Fibroblast of skin of right biceps (primary cell): ENCODE measurements around the gene SPARC.

Experiments
- DNase-seq: peaks from one replicate; pipeline ENCODE4 v3.0.0-alpha.2; 2013

The SPARC gene, protein sequence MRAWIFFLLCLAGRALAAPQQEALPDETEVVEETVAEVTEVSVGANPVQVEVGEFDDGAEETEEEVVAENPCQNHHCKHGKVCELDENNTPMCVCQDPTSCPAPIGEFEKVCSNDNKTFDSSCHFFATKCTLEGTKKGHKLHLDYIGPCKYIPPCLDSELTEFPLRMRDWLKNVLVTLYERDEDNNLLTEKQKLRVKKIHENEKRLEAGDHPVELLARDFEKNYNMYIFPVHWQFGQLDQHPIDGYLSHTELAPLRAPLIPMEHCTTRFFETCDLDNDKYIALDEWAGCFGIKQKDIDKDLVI

DNA sequence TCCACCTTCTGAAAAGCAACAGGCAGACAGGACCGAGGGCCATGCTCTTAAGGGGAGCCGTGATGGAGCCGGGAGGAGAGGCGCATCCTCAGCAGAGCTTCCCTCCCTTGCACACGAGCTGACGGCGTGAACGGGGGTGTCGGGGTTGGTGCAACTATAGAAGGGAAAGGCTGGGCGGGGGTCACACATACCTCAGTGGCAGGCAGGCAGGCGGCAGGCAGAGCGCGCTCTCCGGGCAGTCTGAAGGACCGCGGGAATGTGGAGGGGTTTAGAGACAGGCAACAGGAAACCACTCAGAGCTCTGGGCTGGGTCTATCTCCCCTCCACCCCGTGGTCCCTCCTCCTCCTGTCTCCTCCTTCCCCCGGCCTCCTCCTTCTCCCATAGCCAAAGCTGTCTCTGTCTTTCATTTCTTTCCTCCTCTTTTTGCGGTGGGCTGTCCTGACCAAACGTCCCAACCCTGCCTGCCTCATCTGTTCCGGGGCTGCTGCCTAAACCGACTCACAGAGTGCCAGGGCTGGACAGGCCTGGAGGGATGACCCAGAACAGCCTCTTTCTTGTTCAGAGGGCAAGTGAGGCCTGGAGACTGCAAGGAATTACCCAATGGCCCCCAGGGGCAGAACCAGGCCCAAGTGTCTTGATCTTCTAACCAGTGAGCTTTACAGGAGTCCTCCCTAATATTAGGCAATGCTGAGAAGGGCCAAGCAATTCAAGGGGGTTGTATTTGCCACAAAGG lies at the start of gene SPARC:
SPARC (minus strand) TSS at position 242 of the 734 bp plus-strand sequence. CDS start 10,727 bp downstream, outside the sequence.
- peak; percentile 97 for DNase-seq

DNA sequence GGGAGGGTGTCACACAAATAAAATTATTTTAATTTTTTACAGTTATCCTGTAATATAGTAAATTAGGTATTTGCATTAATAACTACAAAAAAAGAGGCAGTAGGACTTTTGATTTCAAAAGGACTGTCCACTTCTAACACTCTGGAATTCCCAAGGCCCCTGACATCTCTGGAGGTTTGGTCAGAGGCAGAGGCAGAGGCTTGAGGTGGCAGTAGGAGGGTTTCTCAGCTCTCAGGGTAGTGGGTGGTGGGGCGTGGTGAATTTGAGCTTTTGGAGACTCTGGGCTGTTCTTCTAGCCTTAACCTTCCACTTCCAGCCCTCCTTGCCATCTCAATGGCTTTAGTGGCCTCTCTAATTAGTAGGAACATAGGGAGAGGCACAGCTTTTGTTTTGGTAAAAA lies 48.9 kb upstream of the SPARC start:
- DNase-seq = no peak

DNA sequence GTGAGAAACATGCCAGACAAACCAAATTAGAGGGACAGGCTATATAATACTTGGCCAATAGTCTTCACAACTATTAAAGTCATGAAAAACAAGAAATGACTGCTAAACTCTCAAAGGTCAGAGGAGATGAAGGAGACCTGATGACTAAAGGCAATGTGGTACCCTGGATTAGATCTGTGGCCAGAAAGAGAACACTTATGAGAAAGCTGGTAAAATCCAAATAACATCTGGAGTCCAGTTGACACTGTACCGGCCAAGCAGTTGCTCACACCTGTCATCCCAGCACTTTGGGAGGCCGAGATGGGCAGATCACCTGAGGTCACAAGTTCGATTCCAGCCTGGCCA lies 47.3 kb upstream of the SPARC start:
- no peak for DNase-seq

DNA sequence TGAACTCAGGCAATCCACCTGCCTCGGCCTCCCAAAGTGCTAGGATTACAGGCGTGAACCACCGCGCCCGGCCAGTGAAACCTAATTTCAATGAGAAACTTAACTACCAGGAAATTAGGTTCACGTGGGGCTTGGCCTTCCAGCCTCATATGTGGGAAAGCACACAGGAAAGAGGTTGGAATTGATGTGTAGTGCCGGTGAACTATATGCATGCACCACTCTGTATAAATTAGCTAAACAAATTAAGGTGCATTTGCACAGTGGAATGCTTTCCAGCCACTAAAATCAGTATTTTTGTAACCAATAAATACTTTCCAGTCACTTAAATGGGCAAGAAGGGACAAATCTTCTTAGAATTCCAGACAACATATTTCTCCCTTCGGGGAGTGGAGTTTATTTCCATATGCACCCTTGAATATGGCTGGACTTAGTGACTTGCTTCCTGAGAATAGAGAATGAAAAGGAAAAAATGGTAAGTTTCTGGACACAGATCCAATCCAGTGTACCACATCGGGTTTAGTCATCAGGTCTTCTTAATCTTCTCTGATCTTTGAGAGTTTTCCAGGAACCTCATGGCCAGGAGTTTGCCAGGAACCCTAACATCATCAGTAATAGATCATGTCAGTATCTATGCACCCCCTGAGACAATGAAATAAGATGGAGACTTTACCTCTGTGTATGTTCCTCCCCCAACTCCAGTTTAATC lies 46.8 kb upstream of the SPARC start:
- DNase-seq = peak; percentile 85

DNA sequence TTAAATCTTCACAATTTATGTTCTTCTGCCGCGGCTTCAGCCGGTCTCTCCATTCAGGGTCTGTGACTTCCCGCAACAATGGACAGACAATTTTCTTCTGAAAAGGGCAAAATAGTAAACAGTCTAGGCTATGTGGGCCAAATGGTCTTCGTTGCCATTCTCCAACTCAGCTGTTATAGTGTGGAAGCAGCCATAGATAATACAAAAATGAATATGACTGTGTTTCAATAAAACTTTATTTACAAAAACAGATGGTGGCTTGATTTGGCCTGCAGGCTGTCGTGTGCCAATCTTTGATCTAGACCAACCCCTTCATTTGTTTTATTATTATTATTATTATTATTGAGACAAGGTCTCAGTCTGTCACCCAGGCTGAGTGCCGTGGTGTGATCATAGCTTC lies 43.7 kb upstream of the SPARC start:
- DNase-seq = no peak

DNA sequence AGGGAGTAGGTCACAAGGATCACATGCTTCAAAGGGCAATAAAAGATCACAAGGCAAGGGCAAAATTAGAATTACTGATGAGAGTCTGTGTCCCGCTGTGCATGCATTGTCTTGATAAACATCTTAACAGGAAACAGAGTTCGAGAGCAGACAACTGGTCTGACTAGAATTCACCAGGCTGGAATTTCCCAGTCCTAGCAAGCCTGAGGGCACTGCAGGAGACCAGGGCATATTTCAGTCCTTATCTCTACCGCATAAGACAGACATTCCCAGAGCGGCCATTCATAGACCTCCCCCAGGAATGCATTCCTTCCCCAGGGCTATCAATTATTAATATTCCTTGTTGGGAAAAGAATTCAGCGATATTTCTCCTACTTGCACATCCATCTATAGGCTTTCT lies 42.9 kb upstream of the SPARC start:
- peak; percentile 17 for DNase-seq

DNA sequence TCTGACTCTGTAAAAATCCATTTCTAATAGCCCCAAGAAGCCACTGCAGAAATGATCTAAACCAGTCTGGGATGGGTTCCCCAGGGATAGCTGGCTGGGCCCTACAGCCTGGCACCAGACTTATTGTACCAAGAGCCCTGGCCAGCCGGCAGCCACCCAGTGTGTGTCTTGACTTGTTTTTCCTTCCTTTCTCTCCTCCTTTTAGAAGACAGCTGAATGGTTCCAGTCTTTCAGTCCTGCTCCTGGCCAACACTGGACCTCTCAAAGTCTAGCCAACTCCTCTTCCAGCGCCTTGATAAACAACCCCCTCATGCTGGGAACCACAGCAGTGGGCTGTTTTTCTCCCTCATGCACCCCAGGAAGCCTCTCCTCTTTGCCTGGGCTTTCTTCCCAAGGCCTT lies 37.6 kb upstream of the SPARC start:
- DNase-seq = no peak

DNA sequence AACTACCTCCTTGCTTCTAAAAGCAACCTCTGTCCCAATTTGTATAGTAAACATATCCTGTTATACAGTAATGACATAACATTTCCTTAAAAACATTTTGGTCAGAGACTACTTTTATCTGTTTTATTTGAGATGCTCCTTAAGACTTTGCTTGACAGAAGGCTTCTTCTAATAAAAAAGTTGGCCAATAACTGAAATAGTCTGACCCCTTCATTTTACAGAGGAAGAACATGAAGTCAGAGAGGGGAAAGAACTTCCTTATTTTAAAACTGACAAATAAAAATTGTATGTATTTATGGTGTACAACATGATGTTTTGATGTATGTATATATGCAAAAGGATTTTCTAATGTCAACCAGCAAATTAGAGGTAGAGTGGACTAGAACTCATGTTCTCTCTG lies 35.8 kb upstream of the SPARC start:
- no peak for DNase-seq

DNA sequence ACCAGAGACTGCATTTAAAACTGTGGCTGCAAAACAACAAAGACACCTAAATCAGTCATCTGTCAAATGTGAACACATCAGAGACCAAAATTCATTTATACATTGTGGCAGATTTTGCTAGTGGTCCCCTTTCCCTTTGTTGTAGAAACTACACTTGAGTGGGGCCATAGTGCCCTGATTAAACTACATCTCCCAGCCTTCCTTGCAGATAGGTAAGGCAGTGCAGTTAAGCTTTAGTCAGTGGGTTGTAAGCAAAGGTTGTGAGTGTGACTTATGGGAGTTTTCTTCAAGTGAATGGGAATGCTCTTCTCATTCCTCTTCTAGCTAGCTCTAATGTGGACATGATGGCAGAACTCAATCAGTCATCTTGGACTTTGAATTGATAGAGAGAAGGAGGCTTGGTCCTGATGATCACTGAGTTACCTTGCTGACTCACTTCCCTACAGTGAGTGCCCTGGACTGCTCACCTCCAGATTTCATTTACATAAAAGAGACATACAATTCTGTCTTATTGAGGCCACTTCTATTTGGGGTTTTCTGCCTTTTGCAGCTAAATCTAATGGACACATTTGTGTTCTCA lies 35.2 kb upstream of the SPARC start:
- no peak for DNase-seq

DNA sequence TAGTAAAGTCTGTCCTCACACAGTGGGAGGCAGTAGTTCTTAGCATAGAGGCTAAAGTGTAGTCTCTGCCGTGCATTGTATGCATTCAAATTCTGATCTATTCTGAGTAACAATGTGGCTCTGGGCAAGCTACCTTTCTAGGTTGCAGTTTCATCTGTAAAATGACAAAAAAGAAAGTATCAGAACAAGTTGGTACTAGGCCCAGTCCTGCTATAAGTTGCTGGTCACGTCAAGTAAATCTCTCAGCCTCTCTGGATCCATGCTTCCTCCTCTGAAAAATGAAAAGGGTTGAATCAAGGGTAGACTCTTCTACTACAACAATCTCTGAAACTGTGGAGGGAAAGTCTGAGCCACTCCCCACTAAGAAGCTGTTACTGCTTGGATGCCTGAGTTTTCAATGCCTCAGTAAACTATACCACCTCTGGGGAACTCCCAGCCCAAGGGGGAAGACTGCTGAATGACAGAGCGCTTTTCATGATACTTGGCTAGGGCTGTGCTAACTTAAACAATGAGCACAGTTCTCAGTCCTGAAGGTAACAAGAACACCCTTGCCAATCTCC lies 34.5 kb upstream of the SPARC start:
- no peak for DNase-seq

DNA sequence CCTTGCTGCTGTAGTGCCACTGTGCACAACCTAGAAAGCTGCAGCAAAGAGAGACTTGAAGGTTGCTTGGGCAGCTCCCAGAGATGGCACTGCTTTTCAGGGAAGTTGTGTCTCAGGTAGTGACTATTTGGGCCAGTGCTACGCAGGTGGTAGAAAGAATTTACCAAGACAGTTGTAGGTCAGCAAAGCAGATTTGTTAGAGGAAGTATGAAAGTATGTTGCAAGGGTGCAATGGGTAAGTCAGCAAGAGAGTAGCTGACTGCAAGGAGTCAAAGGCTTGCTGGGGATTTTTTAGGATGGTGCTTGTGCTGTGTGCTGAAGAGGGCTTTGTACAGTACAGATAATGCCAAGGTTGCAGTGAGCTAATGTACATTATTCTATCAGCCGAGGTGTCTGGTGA lies 33.5 kb upstream of the SPARC start:
- no peak for DNase-seq

DNA sequence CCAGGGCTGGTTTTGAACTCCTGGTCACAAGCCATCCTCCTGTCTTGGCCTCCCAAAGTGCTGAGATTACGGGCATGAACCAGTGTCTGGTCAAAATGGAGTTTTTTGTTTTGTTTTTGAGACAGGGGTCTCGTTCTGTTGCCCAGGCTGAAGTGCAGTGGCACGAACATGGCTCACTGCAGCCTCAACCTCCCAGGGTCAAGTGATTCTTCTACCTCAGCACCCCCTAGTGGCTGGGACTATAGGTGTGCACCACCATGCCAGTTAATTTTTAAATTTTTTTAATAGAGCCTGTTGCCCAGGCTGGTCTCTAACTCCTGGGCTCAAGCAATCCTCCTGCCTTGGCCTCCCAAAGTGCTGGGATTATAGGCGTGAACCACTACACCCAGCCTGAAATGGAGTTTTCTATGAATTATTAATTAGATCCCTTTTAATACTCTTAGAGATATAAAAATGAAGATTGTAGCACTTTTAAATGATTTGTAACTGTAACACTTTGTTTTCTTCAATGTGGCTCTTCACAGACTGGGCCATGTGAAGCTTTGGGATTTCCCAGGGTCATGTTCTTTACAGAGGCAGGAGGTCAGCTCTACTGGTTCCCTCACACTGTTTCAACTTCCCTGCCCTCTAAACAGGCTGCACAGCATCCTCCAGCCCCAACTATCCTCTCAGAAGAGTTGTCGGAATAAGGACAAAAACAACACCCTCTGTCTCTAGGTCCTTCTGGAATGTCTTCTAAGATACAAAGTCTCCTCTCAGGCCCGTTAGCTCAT lies 32.7 kb upstream of the SPARC start:
- peak; percentile 62 for DNase-seq

DNA sequence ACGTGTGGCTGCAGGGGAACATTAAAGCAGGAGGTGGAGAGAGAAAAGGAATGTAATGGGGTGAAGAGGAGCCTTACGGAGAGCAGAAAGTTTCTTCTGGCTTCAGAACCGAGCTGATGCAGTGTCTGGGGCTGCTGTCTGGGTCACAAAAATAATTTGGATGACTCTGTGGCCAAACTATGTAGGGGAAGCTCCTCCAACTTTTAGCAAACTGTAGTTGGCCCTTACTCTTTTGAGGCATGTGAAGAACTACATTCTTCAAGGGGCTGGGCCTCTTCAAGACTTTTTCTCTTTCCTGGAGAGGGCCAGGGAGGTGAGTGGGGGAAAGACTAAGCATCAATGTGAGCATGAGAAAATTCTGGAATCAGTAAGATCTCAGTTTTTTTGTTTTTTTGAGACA lies 31.9 kb upstream of the SPARC start:
- peak; percentile 94 for DNase-seq

DNA sequence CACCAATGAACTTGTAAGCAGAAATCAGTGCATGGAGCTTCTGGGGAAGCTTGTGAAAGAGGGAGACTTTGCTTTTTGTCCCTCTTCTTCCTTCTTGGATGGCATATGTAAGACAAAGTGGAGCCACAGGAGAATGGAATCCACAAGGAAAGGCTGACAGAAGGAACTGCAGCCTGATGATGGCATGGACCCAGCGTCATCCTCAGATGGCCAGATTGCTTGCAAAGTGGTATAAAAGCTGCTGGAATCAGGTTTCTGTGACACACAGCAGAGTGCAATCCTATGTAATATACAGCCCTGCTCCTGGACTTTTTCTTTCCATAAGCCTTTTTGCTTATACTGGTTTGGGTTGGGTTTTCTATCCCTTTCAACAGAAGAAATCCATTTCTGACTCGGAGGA lies 31.4 kb upstream of the SPARC start:
- DNase-seq = peak; percentile 78

DNA sequence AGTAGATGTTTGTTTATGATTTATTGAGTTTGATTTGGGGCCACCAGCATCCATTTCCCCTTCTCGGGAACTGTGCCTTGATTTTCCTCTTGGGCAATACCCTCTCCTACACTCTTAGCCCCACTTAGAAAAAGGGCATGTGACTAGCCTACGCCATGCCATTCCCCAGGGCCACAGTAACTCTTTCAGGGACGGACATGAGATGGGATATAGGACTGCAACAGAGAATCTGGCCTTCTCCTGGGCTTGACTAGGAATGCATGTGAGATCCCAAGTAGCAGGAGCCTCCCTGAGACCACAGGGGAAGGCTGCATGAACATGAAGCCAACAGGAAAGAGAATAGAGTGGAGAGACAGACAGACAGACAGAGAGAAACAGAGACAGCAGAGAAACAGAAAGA lies 30.7 kb upstream of the SPARC start:
- DNase-seq = no peak

DNA sequence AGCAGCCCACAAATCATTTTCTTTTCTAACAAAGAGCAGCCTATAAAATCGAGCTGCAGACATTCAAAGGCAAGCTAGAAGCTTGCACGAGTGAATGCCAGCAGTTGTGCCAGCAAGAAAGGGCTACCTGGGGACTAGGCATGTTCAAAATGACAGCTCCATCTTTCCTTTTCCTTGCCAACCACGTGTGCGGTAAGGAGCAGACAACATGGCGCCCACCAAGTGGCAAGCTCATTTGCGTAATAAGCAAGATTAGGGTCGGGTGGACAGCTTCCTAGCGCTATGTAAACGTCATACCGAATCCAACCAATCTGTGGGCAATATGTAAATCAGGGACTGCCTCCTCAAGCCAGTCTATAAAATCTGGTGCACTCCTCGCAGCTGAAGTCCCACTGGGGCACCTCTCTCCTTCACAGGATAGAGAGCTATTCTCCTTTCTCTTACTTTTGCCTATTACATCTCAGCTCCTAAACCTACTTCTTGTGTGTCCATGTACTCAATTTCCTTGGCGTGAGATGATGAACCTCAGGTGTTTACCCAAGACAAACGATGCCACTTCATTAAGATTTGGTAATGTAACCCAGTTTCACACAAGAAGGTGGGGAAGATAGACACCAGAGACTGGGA lies 22.5 kb upstream of the SPARC start:
- no peak for DNase-seq

DNA sequence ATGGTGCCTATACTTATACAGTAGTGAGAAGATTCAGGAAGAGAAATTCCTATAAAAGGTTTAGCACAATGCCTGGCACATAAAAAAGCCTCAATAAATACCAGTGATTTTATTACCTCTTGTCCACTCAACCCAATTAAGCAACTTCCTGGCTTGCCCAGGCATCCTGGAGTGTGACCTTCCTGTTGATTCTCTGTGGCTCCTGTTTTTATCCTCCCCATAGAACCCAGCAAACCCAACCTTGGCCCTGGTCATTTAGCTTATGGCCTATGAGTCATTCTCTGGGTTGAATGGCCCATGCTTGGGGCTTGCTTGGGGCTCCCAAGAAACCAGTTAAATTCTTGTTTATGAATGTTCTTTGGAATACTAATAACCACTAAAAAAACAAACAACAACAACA lies 21.4 kb upstream of the SPARC start:
- no peak for DNase-seq

DNA sequence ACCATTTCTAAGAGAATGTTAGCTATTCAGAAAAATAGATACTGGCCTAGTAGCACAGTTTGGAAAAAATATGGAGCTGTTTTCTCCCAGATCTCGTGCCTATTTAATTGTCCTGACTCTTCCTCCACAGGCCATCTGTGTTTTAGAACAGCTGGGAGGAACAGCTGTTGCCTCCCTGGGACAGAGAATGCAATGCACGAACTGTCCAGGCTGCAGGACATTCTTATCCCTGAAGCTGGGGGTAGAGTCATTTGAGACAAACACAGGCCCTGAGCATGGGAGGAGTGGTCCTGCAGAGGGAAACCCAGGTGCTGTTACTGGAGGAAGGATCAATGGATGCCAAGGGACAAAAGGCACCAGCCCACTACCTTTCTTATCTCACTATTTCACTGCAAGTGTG lies 20.9 kb upstream of the SPARC start:
- no peak for DNase-seq

DNA sequence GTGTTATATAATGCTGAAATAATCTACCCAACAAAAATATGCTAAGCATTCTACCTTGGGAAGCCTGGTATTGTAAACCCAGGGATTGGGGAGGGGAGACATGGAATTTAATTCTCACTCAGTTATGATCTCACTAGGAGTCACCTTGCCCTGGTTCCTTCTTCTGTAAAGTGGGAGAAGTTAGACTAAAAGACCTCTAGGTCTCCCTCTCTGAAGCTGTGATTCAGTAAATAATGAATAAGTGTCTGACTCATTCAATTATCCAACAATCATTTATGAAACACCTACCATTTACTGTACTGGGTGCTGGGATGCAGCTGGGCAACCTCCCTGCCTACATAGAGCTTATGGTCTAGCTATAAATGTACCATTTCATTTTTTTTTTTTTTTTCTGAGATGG lies 20.2 kb upstream of the SPARC start:
- peak; percentile 69 for DNase-seq

DNA sequence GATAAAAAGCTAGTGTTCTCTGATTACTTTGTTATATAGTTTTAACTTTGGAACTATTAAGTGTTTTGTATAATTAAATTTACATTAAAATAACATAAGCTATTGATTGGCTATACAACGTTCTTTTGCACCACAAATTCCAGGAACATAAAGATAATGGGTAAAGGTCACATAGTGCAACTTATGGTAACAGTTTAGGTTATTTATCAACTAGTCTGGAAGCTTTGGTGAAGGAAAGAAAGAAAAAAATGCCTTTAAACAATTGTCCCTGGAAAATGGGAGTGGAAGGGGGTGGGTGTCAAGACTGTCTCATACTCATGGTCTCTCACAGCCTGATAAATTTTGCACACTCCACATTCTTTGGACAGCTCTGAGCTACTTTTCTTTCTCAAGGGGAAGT lies 17.1 kb upstream of the SPARC start:
- no peak for DNase-seq

DNA sequence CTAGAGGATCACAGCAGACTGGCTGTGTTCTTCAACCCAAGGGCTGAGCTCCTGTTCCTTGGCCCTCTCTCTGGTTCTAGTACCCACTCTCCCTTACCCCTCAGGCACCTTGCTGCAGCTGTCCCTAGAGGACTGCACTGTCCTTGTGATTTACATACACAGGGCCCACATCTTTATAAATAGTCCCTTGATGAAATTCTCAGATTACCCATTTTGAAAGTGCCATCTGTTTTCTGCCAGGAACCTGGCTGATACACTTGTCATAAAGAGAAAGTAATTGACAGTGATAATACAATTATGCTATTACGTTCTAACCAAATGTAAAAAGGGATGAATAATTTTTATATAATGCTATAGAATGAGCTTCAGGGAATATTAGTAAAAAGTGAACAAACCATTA lies 16.5 kb upstream of the SPARC start:
- DNase-seq = no peak

DNA sequence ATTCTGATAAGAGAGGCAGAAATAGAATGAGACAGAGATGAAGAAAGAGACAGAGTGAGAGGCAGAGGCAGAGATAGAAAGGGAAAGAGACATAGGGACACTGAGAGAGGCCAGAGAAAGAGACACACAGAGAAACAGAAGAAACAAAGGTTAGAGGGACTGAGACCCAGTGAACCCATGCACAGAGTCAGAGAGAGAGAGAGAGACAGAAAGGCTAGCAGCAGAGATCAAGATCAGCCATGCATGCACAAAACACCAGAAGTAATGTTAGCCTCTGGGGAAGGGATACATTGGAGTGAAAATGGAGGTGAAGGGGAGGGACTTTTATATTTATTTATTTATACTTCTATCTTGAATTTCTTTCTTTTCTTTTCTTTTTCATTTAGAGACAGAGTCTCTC lies 14.1 kb upstream of the SPARC start:
- no peak for DNase-seq
